ENCODE measurements around the gene NDUFAF2. TPM values are rescaled to one million over a fixed set of nuclear protein-coding genes. Genes with fewer than 3 reads are reported as not detected.

NDUFAF2 gene
- total and polyA plus RNA-seq, 2 of the 8 experiments (the other 6 are each of a cell fraction or from before 2014, with no cell fraction given) = 10.7 to 46.5 TPM

- no peaks in the 10 kb centered on the region for H3K4me1 ChIP-seq (replicated peaks in 1 of 4; ENCODE audit: control insufficient read depth in 3 of 4, insufficient read depth in 4 of 4, low read length in 3 of 4)
- no peaks in the 10 kb centered on the region for H3K27me3 ChIP-seq (replicated peaks in 1 of 4; ENCODE audit: control insufficient read depth in 3 of 4, extremely low read depth in 1 of 4, insufficient read depth in 3 of 4, low read length in 3 of 4)
- H3K79me2 ChIP-seq (ENCODE audit: control insufficient read depth in 1 of 2, insufficient read depth in 2 of 2, low read length in 2 of 2) = peaks cover 0 to 4% of the 10 kb centered on the region in 2 experiments; a peak in 1 of 4 replicates
- ChIA-PET CTCF (ENCODE audit: partially characterized antibody) (interaction anchor here (1.2 kb wide), 1 partner anchor 8 kb away, joined by 3 read pairs; no protein-coding TSS in a partner anchor), POLR2A (ENCODE audit: partially characterized antibody) (no interaction called here)
- H2AFZ ChIP-seq (ENCODE audit: low read length) = no peak overlapping the region
- no peak overlapping the region for H4K8ac ChIP-seq (ENCODE audit: extremely low read depth, insufficient read depth, low read length)
- H3K79me1 ChIP-seq (ENCODE audit: low read depth, low read length) = no peaks in the 10 kb centered on the region; the same call in 1 of the 2 replicates
- H4K5ac ChIP-seq (ENCODE audit: insufficient read length, low read depth, low read length) = no peak overlapping the region
- H3K36me3 ChIP-seq (ENCODE audit: control insufficient read depth in 2 of 4, insufficient read depth in 4 of 4, low read length in 3 of 4) = no peaks in the 10 kb centered on the region
- H3K9me3 ChIP-seq (ENCODE audit: insufficient read depth in 2 of 2, low read depth in 1 of 2, low read length in 1 of 2) = no peaks in the 10 kb centered on the region
- no peak overlapping the region for H3K14ac ChIP-seq (ENCODE audit: insufficient read length)
- DNase-seq (ENCODE audit: low read depth in 1 of 2, low spot score in 2 of 2) = no peak
- H2BK15ac ChIP-seq (ENCODE audit: low read length) = no peak overlapping the region
- 95% methylated on average over 2 of the region's 2 CpGs; no CpG with 5 or more reads in 1 of the 2 experiments for WGBS, 2 experiments (ENCODE audit: extremely low coverage in 1 of 2, insufficient coverage in 1 of 2, insufficient read length in 1 of 2, insufficient replicate concordance in 2 of 2, low coverage in 1 of 2, low lambda C conversion rate in 2 of 2, missing lambda C conversion rate in 1 of 2)
- no peak overlapping the region for H2BK20ac ChIP-seq (ENCODE audit: low read length)
- H2BK5ac ChIP-seq (ENCODE audit: low read depth, low read length) = no peak overlapping the region
- H3K56ac ChIP-seq (replicated peaks; ENCODE audit: insufficient read length, low read depth, low read length) = no peak overlapping the region
- no peak overlapping the region for H3K4me3 ChIP-seq (ENCODE audit: extremely low read depth in 1 of 4, insufficient read depth in 2 of 4, low read depth in 3 of 4, low read length in 4 of 4)
- H3K4me2 ChIP-seq (ENCODE audit: insufficient read depth in 1 of 2, low read depth in 2 of 2, low read length in 2 of 2) = no peak overlapping the region
- no peak overlapping the region for H4K91ac ChIP-seq (replicated peaks; ENCODE audit: insufficient read length, low read length)
- H2AK5ac ChIP-seq (ENCODE audit: low read depth, low read length) = no peak overlapping the region
- H3K9ac ChIP-seq (replicated peaks in 1 of 4; ENCODE audit: extremely low read depth in 1 of 4, low read depth in 3 of 4, low read length in 3 of 4) = no peak overlapping the region
- H3K27ac ChIP-seq (ENCODE audit: low read depth, low read length) = no peak overlapping the region
- no peak overlapping the region for H3K4ac ChIP-seq (replicated peaks; ENCODE audit: insufficient read length, low read depth, low read length)
- no peak overlapping the region for H3K18ac ChIP-seq (ENCODE audit: extremely low read depth, low read length)
- no peaks in the 10 kb centered on the region for H4K20me1 ChIP-seq (replicated peaks in 1 of 2; ENCODE audit: control insufficient read depth in 1 of 2, insufficient read depth in 2 of 2, low read length in 2 of 2)
- no peak for FAIRE-seq
- no peak overlapping the region for H2BK12ac ChIP-seq (ENCODE audit: low read depth, low read length)
- no peak overlapping the region for H2BK120ac ChIP-seq (replicated peaks; ENCODE audit: low read depth, low read length)
- no peaks in the 10 kb centered on the region for H3K23me2 ChIP-seq (ENCODE audit: low read depth, low read length)
- H3K23ac ChIP-seq (ENCODE audit: insufficient read length) = no peak overlapping the region
- TF ChIP-seq EZH2 (IDR thresholded peaks at IDR 0.05; ENCODE audit: low read depth, low read length, severe bottlenecking) (no peak), TBP (IDR thresholded peaks at IDR 0.05; ENCODE audit: low read depth, low read length) (no peak), ZNF274 (IDR thresholded peaks at IDR 0.05; ENCODE audit: borderline replicate concordance, extremely low read depth, low read length) (no peak), CHD1 (IDR thresholded peaks at IDR 0.05; ENCODE audit: low read depth, low read length) (no peak), JUN (IDR thresholded peaks at IDR 0.05; ENCODE audit: low read depth, low read length) (no peak), BACH1 (IDR thresholded peaks at IDR 0.05; ENCODE audit: low read length) (no peak), SAP30 (IDR thresholded peaks at IDR 0.05; ENCODE audit: insufficient read depth, insufficient replicate concordance, low read length) (no peak), TEAD4 (IDR thresholded peaks at IDR 0.05; ENCODE audit: low read depth, low read length) (no peak), POU5F1 (IDR thresholded peaks at IDR 0.05; ENCODE audit: low read depth, low read length) (no peak)
Observed at GRCh38 chr5:61018062-61018461, 73.1 kb downstream of the NDUFAF2 start.
